Mammary epithelial cell (primary cell): ENCODE data around the gene CEP295NL.

ENCODE experiments used
- EZH2 ChIP-seq: IDR thresholded peaks from 2 replicates; pipeline ENCODE4 v1.6.1; 2012; ENCODE audit warnings: low read length, inconsistent platforms, borderline replicate concordance
- TF ChIP-seq, protein P1 (sequence below), 2 donors: IDR thresholded peaks in 1 of 2; conservative IDR thresholded peaks in 1 of 2; 2 replicates each; pipeline ENCODE4 v1.5.1; 2011 to 2012; ENCODE audit warnings: inconsistent platforms in 2 of 2, low read length in 2 of 2, mild to moderate bottlenecking in 2 of 2, control low read depth in 1 of 2, low read depth in 1 of 2; ENCODE audit not compliant: insufficient read depth in 1 of 2; ENCODE audit errors: extremely low read depth in 1 of 2

DNA sequence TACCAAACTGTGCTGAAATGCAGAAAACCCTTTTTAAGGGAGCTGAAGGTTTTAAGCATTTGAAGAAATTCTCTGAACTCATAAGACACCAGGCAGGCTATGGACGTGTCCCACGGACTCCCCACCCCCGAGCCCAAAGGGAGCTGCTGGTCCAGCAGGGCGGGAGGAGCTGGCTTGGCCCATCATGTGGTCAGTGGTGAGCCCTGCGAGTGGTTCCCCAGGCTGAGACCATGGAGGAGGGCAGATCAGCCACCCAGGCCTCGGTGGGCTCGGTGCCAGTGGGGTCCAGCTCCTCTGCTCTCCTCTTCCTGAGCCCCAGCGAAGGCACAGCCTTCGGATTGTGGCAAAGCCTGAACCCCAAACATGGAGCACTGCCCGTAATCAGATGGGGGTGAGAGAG is 49.7 kb upstream of the CEP295NL start:
- TF ChIP-seq EZH2, result no peak
- TF ChIP-seq, protein P1, sequence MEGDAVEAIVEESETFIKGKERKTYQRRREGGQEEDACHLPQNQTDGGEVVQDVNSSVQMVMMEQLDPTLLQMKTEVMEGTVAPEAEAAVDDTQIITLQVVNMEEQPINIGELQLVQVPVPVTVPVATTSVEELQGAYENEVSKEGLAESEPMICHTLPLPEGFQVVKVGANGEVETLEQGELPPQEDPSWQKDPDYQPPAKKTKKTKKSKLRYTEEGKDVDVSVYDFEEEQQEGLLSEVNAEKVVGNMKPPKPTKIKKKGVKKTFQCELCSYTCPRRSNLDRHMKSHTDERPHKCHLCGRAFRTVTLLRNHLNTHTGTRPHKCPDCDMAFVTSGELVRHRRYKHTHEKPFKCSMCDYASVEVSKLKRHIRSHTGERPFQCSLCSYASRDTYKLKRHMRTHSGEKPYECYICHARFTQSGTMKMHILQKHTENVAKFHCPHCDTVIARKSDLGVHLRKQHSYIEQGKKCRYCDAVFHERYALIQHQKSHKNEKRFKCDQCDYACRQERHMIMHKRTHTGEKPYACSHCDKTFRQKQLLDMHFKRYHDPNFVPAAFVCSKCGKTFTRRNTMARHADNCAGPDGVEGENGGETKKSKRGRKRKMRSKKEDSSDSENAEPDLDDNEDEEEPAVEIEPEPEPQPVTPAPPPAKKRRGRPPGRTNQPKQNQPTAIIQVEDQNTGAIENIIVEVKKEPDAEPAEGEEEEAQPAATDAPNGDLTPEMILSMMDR (conservative IDR thresholded peaks at IDR 0.05 in 1 of 2, IDR thresholded peaks at IDR 0.05 in 1 of 2; ENCODE audit: extremely low read depth in 1 of 2, insufficient read depth in 1 of 2, low read depth in 1 of 2, low read length in 2 of 2), result no peak
